ENCODE data around the gene CES3.
"Not testable (repeated sequence)": the region's sequence is repeated elsewhere in the genome, so short reads cannot be mapped to it uniquely, and the experiment has no call there.

Gene CES3

DNA sequence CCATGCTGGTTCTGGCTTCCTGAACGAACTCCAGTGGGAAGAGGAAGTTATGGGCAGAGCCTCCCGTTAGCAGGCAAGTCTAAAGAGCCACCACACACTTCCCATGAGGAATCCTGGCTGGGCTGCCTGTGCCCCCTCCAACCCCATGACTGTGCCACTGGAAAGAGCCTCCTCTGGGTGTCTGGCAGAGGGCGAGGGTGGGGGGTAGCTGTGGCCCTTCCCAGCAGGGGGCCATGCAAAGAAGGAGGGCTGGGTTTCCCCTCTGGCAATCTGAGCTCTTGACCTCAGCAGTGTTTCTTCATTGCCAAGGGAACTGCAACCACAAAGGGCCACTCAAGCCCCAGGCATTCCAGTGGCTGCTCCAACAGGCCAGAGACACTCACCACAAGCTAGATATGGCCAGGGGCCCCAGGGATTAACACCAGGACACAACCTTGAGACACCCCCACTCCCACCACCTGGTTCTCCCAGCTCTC, 34.1 kb upstream of the CES3 start:
- no peak for DNase-seq

DNA sequence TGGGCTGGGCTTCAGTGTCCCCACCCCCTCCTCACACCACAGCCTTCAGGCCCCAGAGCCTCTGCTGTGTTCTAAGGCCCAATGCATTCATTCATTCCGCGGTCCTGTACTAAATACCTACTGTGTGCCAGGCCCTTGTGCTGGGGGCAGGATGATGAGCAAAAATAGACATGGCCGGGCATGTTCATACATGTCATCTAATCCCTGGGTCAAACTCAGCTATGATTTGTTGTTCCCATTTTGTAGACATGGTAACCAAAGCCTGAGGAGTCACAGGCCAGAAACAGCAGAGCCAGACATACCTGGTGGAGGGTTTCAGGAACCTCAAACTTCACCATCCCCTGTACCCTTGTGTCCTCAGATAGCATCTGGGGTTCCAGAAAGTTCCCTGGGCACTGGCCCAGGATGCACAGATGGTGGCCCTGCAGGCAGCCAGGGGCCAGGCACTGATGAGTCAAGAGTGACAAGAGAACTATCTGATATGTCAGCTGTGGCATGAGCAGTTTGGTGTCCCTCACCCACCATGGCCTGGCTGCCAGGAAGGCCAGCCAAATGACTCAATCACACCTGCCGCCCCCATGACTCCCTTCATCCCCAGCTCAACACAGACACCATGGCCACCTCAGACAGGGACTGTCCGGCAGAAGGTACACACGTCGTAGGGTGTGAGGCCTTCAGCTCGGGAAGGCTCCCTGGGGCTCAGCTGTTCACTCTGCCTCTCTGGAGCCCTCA, 33.0 kb upstream of the CES3 start:
- DNase-seq: peak; percentile 76

DNA sequence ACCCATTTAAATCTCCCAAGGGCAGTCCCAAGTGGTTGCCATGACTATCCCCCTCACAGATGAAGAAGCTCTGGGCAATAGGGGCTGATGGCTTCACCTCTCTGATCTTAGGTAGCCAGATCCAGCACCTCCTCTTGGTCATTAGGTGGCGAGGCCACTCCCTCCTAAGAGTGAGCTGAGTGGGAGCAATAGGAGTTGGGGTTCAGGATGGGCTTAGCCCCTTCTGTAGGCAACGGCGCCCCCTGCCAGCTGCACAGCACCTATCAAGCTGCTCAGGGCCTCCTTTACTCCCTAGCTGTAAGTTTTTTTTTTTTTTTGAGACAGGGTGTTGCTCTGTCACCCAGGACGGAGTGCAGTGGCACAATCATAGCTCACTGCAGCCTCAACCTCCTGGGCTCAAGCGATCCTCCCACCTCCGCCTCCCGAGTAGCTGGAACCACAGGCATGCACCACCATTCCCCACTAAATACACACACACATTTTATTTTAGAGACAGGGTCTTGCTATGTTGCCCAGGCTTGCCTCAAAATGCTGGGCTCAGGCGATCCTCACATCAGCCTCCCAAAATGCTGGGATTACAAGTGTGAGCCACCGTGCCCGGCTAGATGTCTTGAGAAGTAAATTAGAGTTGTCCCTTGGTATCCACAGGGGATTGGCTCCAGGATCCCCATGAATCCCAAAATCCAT, 32.2 kb upstream of the CES3 start:
- DNase-seq: peak; percentile 75

DNA sequence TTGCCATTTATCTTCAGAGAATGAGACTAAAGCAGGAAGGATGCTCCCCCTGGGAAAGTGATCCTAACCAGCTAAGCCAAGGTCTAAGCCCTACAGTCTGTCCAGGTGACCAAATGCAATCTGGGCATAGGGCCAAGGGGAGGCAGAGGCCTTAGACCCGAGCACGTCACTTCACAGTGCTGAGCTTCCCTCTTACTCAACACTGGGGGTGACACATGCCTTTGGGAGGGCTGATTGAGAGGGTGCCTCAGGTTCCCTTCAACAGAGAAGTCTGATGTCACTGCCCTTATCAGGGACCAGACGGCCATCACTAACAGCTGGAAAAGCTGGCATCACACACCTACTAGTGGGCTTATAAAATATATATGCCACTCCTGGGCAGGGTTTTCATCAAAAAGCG, 30.9 kb upstream of the CES3 start:
- peak; percentile 79 for DNase-seq

DNA sequence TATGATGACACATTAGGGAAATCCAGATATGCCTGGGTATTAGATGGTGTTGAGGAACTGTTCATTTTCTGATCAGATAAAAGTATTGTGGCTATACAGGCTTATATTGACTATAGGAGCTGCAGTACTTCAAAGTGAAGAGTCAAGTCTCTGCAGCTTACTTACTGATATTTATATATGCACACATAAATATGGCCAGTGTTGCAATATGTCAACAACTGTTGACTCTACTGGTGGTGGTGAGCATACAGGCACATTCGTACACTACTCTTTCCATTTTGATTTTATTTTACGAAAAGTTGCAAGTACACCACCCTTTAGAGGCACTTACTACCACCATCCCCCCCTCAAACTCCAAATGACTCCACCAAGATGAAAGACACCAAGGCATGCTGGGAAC, 29.4 kb upstream of the CES3 start:
- no peak for DNase-seq

DNA sequence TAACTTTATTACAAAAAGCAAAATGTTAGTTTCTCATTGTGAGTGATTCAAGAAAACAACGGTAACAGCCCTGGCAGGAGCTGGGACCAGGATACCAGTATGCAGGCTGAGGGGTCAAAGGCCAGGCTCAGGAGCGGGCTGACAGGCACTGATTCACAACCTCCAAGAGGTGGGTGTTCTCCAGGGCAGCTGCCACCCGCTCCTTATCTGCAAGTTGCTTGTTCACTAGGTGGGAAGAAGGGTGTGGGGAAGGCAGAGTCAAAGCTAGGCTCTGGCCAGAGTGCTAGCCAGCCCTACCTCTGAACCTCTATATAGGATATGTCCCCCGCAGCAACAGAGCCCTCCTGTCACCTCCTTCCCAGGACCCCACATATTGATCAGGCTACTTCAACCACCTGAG, 29.0 kb upstream of the CES3 start:
- no peak for DNase-seq

DNA sequence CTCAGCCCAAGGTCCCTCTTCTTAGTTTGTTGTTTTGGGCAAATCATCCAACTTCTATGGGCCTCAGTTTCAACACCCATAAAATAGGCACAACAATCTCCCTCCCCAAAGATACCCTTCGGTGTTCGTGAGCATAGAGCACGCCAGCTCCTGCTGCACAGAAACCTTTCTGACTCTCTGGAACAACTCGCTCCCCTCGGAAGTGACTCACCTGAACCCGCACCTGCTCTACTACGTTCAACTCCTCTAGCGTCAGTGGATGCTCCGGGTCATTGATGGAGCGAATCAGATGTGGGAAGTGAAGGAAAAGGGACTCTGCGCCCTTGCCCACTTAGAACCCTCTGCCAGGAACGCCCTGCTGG, 27.3 kb upstream of the CES3 start:
- DNase-seq: no peak

DNA sequence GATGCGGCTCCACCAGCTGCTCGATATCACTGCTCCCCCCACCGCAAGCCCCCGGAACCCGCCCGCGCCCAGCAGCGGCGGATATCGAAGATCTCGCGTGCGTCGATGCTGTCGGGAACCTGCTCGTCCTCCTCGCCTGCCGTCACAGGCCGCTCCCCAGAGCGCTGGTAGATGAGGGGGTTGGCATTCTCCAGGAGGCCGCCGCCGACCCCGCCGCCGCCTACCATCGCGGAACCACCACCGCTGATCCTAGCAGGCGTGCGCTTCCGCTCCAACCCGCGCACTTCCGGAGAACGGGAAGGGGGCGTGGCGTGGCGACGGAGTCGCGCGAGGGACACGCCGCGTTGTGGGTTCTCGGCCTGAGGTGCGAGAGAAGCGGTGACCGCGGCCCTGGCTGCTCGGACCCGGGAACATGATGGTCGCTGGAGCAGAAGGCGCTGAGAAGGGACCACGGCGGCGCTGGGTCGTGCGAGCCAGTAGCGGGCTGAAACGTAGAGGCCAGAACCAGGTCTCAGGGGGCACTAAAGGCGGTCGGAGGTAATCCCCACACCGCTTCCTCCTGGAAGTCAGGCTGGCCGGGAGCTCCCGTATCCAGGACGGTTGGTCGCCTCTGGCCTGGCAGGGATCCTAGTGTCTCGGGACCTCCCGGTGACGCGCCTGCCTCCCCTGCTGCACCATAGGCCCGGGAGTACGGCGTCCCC, 26.8 kb upstream of the CES3 start, which contains the start of gene CIAO2B:
Gene CIAO2B, minus strand, starts transcription at position 265 of the 701 bp plus-strand sequence. Its CDS starts 38 bp downstream, at position 227.
- DNase-seq: peak; percentile 85

DNA sequence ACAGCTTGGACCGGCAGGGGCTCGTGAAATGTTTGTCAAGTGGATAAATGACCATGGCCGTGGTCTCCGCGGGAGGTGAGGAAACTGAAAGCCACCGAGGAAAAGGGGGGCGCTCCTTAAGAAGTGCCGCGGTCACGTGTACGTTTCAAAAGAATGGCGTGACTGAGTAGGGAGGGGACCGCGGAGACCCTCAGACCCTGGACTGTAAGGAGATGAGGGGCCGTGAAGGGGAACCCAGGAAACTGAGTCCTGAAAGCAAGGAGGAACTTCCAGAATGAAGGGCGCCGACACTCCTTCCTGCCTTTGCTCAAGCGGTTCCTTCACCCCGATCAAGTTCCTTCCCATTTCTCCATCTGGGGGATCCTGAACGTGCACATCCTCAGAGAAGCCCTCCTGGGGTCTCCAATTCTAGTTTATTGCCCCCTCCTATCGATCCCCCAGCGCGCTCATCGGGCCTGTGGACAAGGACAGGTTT, 26.2 kb upstream of the CES3 start:
- not testable (repeated sequence) for DNase-seq

DNA sequence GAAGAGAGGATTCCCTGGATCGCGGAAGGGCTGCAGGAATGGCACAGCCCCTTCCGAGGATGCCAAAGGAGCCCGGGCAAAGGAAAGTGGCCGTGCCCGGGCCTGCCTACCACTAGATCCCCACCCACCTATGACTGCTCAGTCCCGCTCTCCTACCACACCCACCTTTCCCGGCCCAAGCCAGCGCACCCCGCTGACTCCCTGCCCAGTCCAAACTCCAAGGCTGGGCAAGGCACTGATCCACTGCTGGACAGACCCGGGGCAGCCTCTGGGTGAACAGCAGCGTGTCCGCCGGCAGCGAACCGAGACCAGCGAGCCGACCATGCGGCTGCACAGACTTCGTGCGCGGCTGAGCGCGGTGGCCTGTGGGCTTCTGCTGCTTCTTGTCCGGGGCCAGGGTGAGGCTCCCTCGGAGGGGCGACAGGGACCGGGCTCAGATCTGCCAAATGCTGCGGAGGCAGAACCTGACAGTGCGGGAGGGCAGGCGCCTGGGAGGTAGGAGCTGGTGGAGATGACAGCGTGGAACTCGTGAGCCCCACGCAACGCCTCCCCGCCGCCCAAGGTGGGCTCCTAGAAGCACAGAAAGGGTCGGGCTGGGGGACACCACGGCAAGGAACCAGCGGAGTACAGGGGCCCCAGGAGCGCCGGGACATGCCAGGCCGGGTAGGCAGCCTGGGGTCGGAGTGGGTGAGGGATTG, 25.6 kb upstream of the CES3 start, which contains the start of gene CES2:
Gene CES2, plus strand, starts transcription at position 203 of the 698 bp plus-strand sequence. Its CDS starts 120 bp downstream, at position 323.
- DNase-seq: no peak

DNA sequence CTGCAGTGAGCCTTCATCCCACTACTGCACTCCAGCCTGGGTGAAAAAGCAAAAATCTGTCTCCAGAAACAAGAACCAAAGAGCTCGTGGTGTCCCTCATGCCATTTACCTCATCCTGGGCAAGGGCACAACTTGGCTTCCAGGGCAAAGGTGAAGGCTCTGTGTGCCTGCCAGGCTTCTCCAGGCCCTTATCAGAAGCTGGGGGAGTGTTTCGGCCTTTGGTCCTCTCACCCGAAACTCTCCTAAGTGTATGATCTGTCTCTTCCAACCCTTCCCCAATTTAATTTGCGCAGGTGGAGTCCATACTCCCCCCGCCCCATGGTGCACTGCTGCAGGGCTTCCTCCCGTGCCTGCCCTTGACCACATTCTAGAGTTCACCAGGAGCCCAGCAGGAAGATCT, 24.6 kb upstream of the CES3 start:
- no peak for DNase-seq

DNA sequence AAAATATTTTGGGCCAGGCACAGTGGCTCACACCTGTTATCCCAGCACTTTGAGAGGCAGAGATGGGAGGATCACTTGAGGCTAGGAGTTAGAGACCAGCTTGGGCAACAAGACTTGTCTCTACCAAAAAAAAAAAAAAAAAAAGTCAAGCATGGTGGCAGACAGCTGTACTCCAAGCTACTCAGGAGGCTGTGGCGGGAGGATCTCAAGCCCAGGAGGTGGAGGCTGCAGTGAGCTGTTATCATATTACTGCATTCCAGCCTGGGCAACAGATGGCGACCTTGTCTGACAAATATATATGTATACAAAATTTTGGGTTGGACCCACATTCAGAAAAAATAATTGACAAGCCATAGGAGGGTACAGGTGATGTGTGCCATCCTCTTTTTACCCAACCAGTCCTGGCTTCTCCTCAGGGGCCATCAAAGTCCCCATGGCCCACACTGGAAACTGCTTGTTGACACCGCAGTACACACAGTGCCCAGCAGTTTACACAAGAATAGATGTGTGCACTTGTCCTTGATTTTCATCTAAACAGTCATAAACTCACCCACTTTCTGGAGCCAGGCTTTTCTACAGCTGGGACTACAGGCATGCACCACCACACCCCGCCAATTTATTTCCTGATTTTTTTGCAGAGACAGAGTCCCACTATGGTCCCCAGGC, 24.0 kb upstream of the CES3 start:
- DNase-seq: peak; percentile 61

DNA sequence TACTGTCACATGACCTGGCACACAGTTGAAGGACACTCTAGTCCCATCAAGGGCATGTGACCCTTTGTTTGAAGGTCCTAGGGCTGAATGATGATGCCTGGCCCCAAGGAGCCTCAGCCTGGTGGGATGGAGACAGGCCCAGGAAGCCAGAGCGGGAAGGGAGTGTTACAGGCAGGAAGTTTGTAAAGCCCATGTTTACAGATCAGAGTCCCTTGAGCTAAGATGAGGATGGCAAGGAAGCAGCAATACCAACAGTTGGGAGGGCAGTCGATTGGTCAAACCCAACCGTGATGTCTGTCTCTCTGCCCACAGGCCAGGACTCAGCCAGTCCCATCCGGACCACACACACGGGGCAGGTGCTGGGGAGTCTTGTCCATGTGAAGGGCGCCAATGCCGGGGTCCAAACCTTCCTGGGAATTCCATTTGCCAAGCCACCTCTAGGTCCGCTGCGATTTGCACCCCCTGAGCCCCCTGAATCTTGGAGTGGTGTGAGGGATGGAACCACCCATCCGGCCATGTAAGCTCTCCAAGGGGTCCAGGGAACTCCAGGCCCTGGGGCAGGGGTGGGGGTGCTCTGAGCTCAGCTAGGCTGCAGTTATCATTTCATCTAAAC, 23.2 kb upstream of the CES3 start:
- no peak for DNase-seq

DNA sequence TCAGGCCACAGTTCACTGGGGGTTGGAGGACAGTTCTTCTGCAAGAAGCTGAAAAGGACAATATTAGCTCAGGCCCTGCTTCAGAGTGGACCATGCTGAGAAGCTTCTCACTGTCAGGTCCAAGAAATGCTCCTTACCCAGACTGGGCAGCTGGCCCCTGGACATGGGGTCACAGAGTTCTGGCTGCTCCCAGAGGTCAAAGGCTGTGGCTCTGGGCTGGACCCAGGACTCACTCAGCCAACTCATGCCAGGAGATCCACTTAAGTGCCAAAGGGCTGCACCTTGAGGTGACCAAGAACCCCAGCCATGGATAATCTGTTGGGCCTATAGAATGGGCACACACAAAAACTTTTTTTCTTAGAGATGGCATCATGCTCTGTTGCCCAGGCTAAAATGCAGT, 21.7 kb upstream of the CES3 start:
- no peak for DNase-seq

DNA sequence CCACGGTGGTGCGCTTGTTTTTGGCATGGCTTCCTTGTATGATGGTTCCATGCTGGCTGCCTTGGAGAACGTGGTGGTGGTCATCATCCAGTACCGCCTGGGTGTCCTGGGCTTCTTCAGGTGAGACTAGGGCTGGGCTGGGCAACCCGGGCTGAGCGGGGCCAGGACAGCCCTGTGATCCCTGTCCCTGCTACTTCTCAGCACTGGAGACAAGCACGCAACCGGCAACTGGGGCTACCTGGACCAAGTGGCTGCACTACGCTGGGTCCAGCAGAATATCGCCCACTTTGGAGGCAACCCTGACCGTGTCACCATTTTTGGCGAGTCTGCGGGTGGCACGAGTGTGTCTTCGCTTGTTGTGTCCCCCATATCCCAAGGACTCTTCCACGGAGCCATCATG, 20.8 kb upstream of the CES3 start:
- no peak for DNase-seq

DNA sequence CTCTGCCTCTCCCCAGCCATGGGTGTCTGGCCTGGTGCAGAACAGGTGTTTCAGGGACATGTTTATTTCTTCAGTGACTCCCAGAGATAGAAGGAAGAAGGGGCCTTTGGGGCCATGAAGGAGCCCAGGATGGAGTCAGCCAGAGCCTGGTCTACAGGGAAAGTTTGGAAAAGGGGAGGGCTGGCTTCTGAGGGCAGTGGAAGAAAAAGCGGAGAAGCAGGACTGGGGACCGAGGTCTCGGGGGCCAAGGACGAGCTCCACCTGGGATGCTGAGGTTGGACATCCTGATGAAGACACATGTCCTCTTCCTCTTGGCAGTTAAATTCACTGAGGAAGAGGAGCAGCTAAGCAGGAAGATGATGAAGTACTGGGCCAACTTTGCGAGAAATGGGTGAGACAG, 18.1 kb upstream of the CES3 start:
- no peak for DNase-seq

DNA sequence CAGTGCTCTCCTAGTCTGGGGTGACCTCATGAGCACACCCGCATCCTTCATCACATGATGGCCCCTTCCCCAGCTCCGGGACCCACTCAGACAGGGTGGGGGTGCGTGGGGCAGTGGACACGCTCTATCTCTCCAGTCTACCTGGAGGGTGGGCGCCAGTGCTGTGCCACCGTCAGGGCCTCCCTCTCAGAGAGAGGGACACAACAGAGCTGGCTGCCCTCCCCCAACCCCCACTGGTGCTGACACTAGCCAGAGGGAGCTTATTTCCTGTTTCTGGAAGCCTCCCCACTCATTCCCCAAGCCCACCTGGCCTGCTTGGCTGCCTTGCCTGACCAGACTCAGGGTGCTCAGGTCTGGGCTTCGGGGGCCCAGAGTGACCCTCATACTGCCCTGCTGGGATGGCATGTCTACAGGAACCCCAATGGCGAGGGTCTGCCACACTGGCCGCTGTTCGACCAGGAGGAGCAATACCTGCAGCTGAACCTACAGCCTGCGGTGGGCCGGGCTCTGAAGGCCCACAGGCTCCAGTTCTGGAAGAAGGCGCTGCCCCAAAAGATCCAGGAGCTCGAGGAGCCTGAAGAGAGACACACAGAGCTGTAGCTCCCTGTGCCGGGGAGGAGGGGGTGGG, 17.5 kb upstream of the CES3 start:
- no peak for DNase-seq

DNA sequence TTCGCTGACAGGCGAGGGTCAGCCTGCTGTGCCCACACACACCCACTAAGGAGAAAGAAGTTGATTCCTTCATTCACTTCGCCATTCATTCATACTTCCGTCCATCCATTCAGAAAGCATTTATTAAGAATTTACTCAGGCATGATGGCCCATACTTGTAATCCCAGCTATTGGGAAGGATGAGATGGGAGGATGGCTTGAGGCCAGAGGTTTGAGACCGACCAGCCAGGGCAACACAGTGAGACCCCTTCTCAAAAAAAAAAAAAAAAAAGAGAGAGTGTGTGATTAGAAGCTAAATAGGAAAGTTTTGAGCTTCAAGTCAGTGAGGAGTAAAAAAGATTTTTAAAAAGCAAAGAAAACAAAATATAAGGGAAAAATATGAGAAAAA, 17.0 kb upstream of the CES3 start:
- DNase-seq: no peak

DNA sequence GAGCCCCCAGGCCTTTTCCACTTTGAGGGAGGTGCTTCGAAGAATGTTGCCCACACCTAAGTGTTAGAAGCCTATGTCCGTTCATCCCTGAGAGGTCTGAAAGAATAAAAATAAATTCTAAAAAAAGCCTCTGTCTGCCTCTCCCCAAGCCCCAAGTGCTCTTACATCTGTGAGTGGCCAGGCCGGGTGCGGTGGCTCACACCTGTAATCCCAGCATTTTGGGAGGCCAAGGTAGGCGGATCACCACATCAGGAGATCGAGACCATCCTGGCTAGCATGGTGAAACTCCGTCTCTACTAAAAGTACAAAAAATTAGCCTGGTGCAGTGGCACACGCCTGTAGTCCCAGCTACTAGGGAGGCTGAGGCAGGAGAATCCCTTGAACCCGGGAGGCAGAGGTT, 16.1 kb upstream of the CES3 start:
- not testable (repeated sequence) for DNase-seq

DNA sequence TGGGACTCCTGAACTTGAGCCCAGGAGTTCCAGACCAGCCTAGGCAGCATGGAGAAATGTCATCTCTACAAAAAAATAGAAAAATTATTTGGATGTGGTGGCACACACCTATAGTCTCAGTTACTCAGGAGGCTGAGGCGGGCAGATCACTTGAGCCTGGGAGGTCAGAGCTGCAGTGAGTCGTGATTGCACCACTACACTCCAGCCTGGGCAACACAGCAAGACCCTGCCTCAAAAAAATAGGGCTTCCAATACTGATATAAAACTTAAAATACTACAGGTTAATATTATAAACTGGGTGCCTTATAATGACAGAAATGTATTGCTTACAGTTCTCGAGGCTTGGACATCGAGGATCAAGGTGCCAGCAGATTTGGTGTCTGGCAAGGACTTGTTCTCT, 15.1 kb upstream of the CES3 start:
- DNase-seq: no peak

DNA sequence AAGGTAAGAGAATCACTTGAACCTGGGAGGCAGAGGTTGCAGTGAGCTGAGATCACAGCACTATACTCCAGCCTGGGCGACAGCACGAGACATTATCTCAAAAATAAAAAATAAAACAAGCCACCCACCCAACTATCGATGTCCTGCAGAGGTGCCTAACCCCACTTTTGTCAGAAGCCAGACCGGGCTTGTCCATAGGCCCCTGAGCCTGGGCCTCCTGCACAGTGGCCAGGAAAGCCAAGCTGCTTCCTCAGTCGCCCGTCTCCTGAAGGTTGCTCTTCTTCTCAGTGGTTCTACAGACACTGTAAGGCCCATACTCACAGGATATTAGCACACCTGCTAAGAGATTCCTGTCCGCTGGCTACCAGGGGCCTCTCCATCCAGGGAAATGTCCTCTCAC, 14.5 kb upstream of the CES3 start:
- DNase-seq: no peak

DNA sequence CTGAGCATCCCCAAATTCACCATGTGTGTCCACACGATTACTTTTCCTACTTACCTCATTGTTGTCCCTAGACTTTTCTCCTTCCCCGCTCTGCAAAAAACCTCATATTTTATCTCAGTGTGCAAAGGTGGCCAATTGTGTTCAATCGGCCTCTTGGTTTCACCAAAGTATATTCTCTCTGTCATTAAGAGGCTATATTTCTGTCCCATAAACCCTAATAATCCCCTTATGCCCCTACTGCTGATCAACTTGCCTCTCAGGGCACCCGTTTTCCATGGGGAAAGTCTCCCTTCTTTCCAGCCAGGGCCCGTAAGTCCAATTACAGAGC, 14.1 kb upstream of the CES3 start:
- no peak for DNase-seq
